Left ventricle myocardium inferior (tissue), 1 donor: ENCODE measurements around the gene VAT1L. TPM values are rescaled to one million over a fixed set of nuclear protein-coding genes. Genes with fewer than 3 reads are reported as not detected.

ENCODE experiments used
- DNase-seq: peaks from one replicate; pipeline ENCODE4 v3.0.0-alpha.2; 2020
- H3K27ac ChIP-seq: fragments of 200-600 bp; replicated peaks from 2 replicates; pipeline ENCODE4 v1.8.0; 2021
- H3K27me3 ChIP-seq: fragments of 200-600 bp; 2 replicates; pipeline ENCODE4 v1.8.0; 2021; ENCODE audit warnings: low read depth
- H3K36me3 ChIP-seq: fragments of 200-600 bp; 2 replicates; pipeline ENCODE4 v1.8.0; 2021
- H3K4me1 ChIP-seq: fragments of 200-600 bp; 2 replicates; pipeline ENCODE4 v1.8.0; 2021
- H3K4me3 ChIP-seq: fragments of 200-600 bp; 2 replicates; pipeline ENCODE4 v1.8.0; 2021; ENCODE audit warnings: mild to moderate bottlenecking, moderate library complexity
- H3K9me3 ChIP-seq: fragments of 200-600 bp; replicated peaks from 2 replicates; pipeline ENCODE4 v1.8.0; 2021
- CTCF ChIP-seq: fragments of 200-600 bp; IDR thresholded peaks from 2 replicates; pipeline ENCODE4 v1.8.0; 2021; ENCODE audit warnings: antibody characterized with exemption, mild to moderate bottlenecking, borderline replicate concordance
- intact Hi-C: fragments of 100-400 bp; cut with micrococcal nuclease; formaldehyde crosslinking; loops from one replicate; pipeline ENCODE4 v1.11.0; 2022
- total RNA-seq: library from RNA; stranded (reverse); fragmentation: NEBNext Ultra II Directional; extraction: Animal tissue kit (Norgen Biotek cat#: 25700); gene quantifications from one replicate; pipeline ENCODE4 v1.2.1, GENCODE V29; 2021
- donor health status: DM: no; HTN: yes; CAD: no; lungs with severe emphysema.

Gene VAT1L
- total RNA-seq, 1 donor from 2014 or later, result 13.1 TPM

DNA sequence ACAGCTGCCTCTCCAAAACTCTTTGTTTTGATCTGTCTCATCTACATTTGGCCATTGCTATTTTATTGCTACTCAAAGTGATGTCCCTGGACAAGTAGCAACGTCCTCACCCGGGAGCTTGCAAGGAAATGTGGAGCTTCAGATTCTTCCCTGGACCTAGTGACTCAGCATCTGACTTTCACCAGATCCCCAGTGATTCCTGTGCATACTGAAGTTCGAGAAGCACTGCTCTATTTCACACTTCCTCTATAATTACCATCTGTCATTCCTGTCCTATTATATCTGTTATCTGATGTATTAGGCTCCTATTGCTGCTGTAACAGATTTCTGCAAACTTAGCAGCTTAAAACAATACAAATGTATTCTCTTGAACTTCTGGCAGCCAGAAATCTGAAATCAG, 28.5 kb upstream of the VAT1L start:
- H3K27me3 ChIP-seq, result no peaks in the 10 kb centered on the region
- H3K27ac ChIP-seq, result no peak overlapping the region
- TF ChIP-seq CTCF, result no peak
- intact Hi-C loops, result no loop called here
- H3K4me3 ChIP-seq, result no peak overlapping the region
- no peak for DNase-seq
- H3K4me1 ChIP-seq, result peaks cover 9% of the 10 kb centered on the region
- no peaks in the 10 kb centered on the region for H3K9me3 ChIP-seq
- H3K36me3 ChIP-seq, result no peaks in the 10 kb centered on the region

- no peak overlapping the region for H3K4me3 ChIP-seq
- no peak for TF ChIP-seq CTCF
- H3K4me1 ChIP-seq, result peaks cover 9% of the 10 kb centered on the region
- no peaks in the 10 kb centered on the region for H3K27me3 ChIP-seq
- no peak for DNase-seq
- intact Hi-C loops, result no loop called here
- no peaks in the 10 kb centered on the region for H3K36me3 ChIP-seq
- no peak overlapping the region for H3K27ac ChIP-seq
- no peaks in the 10 kb centered on the region for H3K9me3 ChIP-seq
Measured at GRCh38 chr16:77760800-77761199, 27.6 kb upstream of the VAT1L start.

DNA sequence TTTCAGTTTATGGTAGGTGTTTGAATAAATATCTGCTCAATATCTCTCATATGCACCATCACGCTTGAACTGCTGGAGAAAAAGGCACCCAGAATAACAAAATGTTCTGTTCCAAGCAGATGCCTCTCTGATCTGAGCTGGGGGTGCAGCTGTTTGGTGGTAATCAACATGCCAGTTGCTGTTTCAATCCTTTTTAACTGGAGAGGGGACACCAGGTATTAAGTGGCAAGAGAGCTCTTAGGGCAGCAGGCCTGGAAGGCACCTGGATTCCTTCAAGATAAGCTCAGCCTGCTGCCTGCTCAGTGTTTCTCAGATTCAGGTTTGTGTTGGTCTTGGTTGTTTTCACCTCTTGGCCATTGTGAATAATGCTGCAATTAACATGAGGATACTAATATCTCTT, 27.2 kb upstream of the VAT1L start:
- H3K4me3 ChIP-seq, result no peak overlapping the region
- no peak for TF ChIP-seq CTCF
- no peak overlapping the region for H3K27ac ChIP-seq
- H3K36me3 ChIP-seq, result no peaks in the 10 kb centered on the region
- H3K27me3 ChIP-seq, result no peaks in the 10 kb centered on the region
- H3K9me3 ChIP-seq, result no peaks in the 10 kb centered on the region
- H3K4me1 ChIP-seq, result peaks cover 9% of the 10 kb centered on the region
- intact Hi-C loops, result no loop called here
- no peak for DNase-seq

DNA sequence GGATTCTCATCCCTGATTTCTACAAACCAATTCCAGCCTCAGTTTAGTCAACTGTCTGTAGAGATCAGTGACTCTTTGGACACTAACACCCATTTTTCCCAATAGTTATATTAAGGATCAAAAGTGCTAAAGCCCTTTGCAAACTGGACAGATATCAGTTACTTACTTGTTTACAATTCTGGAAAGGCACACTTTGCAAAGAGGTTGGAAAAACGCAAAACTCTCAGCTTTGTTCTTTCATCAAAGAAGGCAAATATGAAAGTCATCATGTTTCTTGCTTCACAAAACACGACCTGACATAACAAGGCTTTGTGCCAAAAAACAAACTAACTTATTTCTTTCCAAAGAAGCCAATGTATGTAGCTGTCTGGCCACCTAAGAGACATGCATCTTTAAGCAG, 26.1 kb upstream of the VAT1L start:
- intact Hi-C loops, result no loop called here

GRCh38 chr16:77763994-77764393, 24.4 kb upstream of the VAT1L start:
- TF ChIP-seq CTCF, result no peak
- Histone ChIP-seq H3K27ac (no peak overlapping the region), H3K27me3 (no peaks in the 10 kb centered on the region), H3K9me3 (no peaks in the 10 kb centered on the region), H3K4me1 (peaks cover 9% of the 10 kb centered on the region), H3K36me3 (no peaks in the 10 kb centered on the region), H3K4me3 (no peak overlapping the region)
- intact Hi-C loops, result no loop called here
- no peak for DNase-seq

More for the DNA sequence above, 26.1 kb upstream of the VAT1L start:
- H3K4me3 ChIP-seq, result no peak overlapping the region
- H3K4me1 ChIP-seq, result peaks cover 9% of the 10 kb centered on the region
- DNase-seq, result no peak
- H3K9me3 ChIP-seq, result no peaks in the 10 kb centered on the region
- no peak for TF ChIP-seq CTCF
- no peak overlapping the region for H3K27ac ChIP-seq
- H3K27me3 ChIP-seq, result no peaks in the 10 kb centered on the region
- H3K36me3 ChIP-seq, result no peaks in the 10 kb centered on the region

DNA sequence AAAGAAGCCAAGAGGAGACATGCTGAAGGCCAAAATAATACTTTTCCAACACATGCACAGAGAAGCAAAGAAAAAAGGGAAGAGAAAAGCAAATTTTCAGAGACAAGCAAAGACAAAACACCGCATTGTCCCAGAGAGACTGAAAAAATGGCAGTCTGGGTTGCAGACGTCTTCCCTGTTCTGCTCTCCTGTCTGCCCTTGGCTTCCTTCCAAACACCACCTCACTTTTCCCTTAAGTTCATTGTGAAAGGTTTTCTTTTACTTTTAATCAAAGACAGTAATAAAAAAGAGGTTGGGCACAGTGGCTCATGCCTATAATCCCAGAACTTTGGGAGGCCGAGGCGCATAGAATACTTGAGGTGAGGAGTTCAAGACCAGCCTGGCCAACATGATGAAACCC, 21.2 kb upstream of the VAT1L start:
- no peak for TF ChIP-seq CTCF
- H3K27ac ChIP-seq, result no peak overlapping the region
- no peaks in the 10 kb centered on the region for H3K27me3 ChIP-seq
- H3K9me3 ChIP-seq, result no peaks in the 10 kb centered on the region
- no peaks in the 10 kb centered on the region for H3K36me3 ChIP-seq
- intact Hi-C loops, result no loop called here
- H3K4me1 ChIP-seq, result peaks cover 5% of the 10 kb centered on the region
- no peak for DNase-seq
- H3K4me3 ChIP-seq, result no peak overlapping the region
